ENCODE results near the gene NLGN1. TPM values are rescaled to one million over a fixed set of nuclear protein-coding genes. Genes with fewer than 3 reads are reported as not detected.

Gene NLGN1
- total RNA-seq, 1 experiment from 2014 or later = not detected

- ATAC-seq = no peak
- H3K27me3 ChIP-seq (ENCODE audit: insufficient read depth, low read length) = no peaks in the 10 kb centered on the region
- H3K4me1 ChIP-seq (ENCODE audit: control insufficient read depth in 1 of 2, insufficient read depth in 2 of 2, low read length in 2 of 2) = no peaks in the 10 kb centered on the region
- POLR2A ChIA-PET = no interaction called here
- no peak overlapping the region for H3K4me3 ChIP-seq (replicated peaks in 1 of 2; ENCODE audit: low read depth in 1 of 2, low read length in 2 of 2)
- H3K9me3 ChIP-seq (ENCODE audit: control insufficient read depth in 1 of 2, insufficient read depth in 1 of 2, low read depth in 1 of 2, low read length in 2 of 2) = no peaks in the 10 kb centered on the region
- no peak overlapping the region for H2AFZ ChIP-seq (ENCODE audit: low read depth, low read length, poor library complexity, severe bottlenecking)
- no peaks in the 10 kb centered on the region for H3K9me2 ChIP-seq (ENCODE audit: insufficient read depth)
- CTCF ChIA-PET = no interaction called here
- no peaks in the 10 kb centered on the region for H3K79me2 ChIP-seq (ENCODE audit: insufficient read depth, low read length)
- no peak overlapping the region for H3K4me2 ChIP-seq (ENCODE audit: low read length)
- no peaks in the 10 kb centered on the region for H3K36me3 ChIP-seq (ENCODE audit: control insufficient read depth in 1 of 2, insufficient read depth in 2 of 2, low read length in 2 of 2)
- DNase-seq (ENCODE audit: low read depth, low spot score) = no peak
- no peak overlapping the region for H3K9ac ChIP-seq (ENCODE audit: low read length)
- BruUV-seq (replicated peaks) = no TSS peak
- intact Hi-C loops (cut with micrococcal nuclease) = no loop called here
- TF ChIP-seq EGR1 (IDR thresholded peaks at IDR 0.05; ENCODE audit: low read depth) (no peak), FOSL1 (IDR thresholded peaks at IDR 0.05; ENCODE audit: low read depth) (no peak), EZH2phosphoT487 (IDR thresholded peaks at IDR 0.05; ENCODE audit: borderline replicate concordance) (no peak), TCF7L2 (IDR thresholded peaks at IDR 0.05; ENCODE audit: borderline replicate concordance, extremely low read depth, insufficient read depth, insufficient read length) (no peak), ELF1 (IDR thresholded peaks at IDR 0.05; ENCODE audit: borderline replicate concordance, low read depth) (no peak), ZFX (IDR thresholded peaks at IDR 0.05) (no peak), CTCF (IDR thresholded peaks at IDR 0.05 in 2 of 3, conservative IDR thresholded peaks at IDR 0.05 in 1 of 3; ENCODE audit: borderline replicate concordance in 1 of 3, insufficient read depth in 1 of 3, low read depth in 2 of 3, low read length in 2 of 3) (no peak), SP1 (IDR thresholded peaks at IDR 0.05; ENCODE audit: low read depth) (no peak), CEBPB (IDR thresholded peaks at IDR 0.05; ENCODE audit: low read depth) (no peak), POLR2AphosphoS5 (IDR thresholded peaks at IDR 0.05; ENCODE audit: low read depth, low read length) (no peak), REST (IDR thresholded peaks at IDR 0.05; ENCODE audit: low read depth) (no peak), ZNF274 (IDR thresholded peaks at IDR 0.05; ENCODE audit: low read depth, low read length) (no peak), SIN3A (IDR thresholded peaks at IDR 0.05; ENCODE audit: low read depth) (no peak), RAD21 (IDR thresholded peaks at IDR 0.05; ENCODE audit: low read depth) (no peak), ZBTB33 (IDR thresholded peaks at IDR 0.05; ENCODE audit: extremely low read depth, insufficient replicate concordance, low read length) (no peak), MAX (IDR thresholded peaks at IDR 0.05) (no peak), JUND (IDR thresholded peaks at IDR 0.05) (no peak), EZH2 (IDR thresholded peaks at IDR 0.05) (no peak)
- H3K27ac ChIP-seq (ENCODE audit: low read depth, low read length) = no peak overlapping the region
- no peaks in the 10 kb centered on the region for H4K20me1 ChIP-seq (ENCODE audit: insufficient read depth)
- RAD21 ChIA-PET (ENCODE audit: low non-redundant PET in 1 of 2, low total read pairs in 2 of 2, uncharacterized antibody in 2 of 2, unreplicated experiment in 2 of 2) = no interaction called here
Observed at GRCh38 chr3:174270841-174271240, 873.3 kb downstream of the NLGN1 start.
